ENCODE results near the gene CAPN7.

Gene CAPN7

GRCh38 chr3:15228147-15228546 lies 22.1 kb downstream of the CAPN7 start:
- Histone ChIP-seq H3K27me3 (ENCODE audit: insufficient read depth, poor library complexity, severe bottlenecking) (no peaks in the 10 kb centered on the region), H3K27ac (replicated peaks) (no peak overlapping the region), H3K4me3 (replicated peaks; ENCODE audit: insufficient read depth, low read length) (no peak overlapping the region)
- no peak for DNase-seq (ENCODE audit: low read depth in 1 of 2, low spot score in 1 of 2)
- TF ChIP-seq POLR2AphosphoS5 (IDR thresholded peaks at IDR 0.05; ENCODE audit: low read depth) (no peak), CTCF (IDR thresholded peaks at IDR 0.05; ENCODE audit: insufficient read depth, low read length) (no peak), GABPA (IDR thresholded peaks at IDR 0.05; ENCODE audit: low read depth) (no peak), REST (IDR thresholded peaks at IDR 0.05; ENCODE audit: insufficient replicate concordance, low read depth) (no peak), SPI1 (IDR thresholded peaks at IDR 0.05; ENCODE audit: borderline replicate concordance, low read depth) (no peak)

GRCh38 chr3:15229262-15229661 lies 23.2 kb downstream of the CAPN7 start:
- TF ChIP-seq GABPA (IDR thresholded peaks at IDR 0.05; ENCODE audit: low read depth), result no peak
- no peak overlapping the region for H3K27ac ChIP-seq (replicated peaks)
- no peaks in the 10 kb centered on the region for H3K27me3 ChIP-seq (ENCODE audit: insufficient read depth, poor library complexity, severe bottlenecking)
- DNase-seq (ENCODE audit: low read depth in 1 of 2, low spot score in 1 of 2), result no peak
- H3K4me3 ChIP-seq (replicated peaks; ENCODE audit: insufficient read depth, low read length), result no peak overlapping the region

DNA sequence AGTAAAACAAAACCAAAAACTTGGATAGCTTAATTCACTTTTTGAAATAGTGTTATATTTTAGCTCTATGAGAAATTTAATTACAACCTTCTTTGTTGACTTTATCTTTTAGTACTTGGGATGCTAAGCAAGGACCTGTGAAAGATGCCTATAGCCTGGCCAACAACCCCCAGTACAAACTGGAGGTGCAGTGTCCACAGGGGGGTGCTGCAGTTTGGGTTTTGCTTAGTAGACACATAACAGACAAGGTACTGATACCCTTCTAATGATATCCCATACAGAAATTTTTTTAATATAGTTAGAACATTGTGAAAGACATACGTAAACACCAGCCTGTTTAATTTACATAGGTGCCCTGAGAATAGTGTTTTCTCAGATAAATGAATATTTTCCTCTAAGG lies 35.3 kb downstream of the CAPN7 start:
- peak in 1 of 2 experiments; percentile 31 for DNase-seq (ENCODE audit: low read depth in 1 of 2, low spot score in 1 of 2)
- Histone ChIP-seq H3K4me3 (replicated peaks; ENCODE audit: insufficient read depth, low read length) (no peak overlapping the region), H3K27ac (replicated peaks) (no peak overlapping the region), H3K27me3 (ENCODE audit: insufficient read depth, poor library complexity, severe bottlenecking) (no peaks in the 10 kb centered on the region)
- TF ChIP-seq GABPA (IDR thresholded peaks at IDR 0.05; ENCODE audit: low read depth) (no peak), CTCF (IDR thresholded peaks at IDR 0.05; ENCODE audit: insufficient read depth, low read length) (no peak), REST (IDR thresholded peaks at IDR 0.05; ENCODE audit: insufficient replicate concordance, low read depth) (no peak), POLR2AphosphoS5 (IDR thresholded peaks at IDR 0.05; ENCODE audit: low read depth) (no peak)

DNA sequence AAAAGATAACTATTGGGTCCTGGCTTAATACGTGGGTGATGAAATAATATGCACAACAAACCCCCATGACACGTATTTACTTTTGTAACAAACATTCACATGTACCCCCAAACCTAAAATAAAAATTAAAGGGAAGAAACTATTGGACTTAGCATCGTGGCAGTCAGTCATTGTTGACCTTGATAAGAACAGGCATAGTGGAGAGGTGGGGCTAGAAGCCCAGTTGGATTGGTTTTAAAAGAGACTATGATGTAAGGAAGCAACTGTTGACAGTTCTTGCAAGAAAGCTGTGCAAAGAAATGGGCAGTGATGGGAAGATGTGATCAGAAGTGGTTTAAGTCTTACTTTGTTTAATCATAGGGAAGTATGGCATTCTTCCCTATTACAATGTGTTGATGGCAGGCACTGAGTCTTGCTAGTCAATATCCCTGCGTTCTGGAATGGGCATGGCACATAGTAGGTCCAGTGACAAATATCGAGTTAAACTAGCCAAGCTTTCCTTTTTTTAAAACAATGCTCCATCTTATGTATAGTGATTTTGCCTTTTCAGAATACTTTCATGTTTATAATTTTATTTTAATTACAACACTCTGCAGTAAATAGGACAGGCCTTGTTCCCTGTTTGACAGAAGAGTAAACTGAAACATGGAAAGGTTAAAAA lies 37.9 kb downstream of the CAPN7 start:
- TF ChIP-seq GABPA (IDR thresholded peaks at IDR 0.05; ENCODE audit: low read depth) (no peak), CTCF (IDR thresholded peaks at IDR 0.05; ENCODE audit: insufficient read depth, low read length) (no peak), POLR2AphosphoS5 (IDR thresholded peaks at IDR 0.05; ENCODE audit: low read depth) (no peak), SPI1 (IDR thresholded peaks at IDR 0.05; ENCODE audit: borderline replicate concordance, low read depth) (no peak), REST (IDR thresholded peaks at IDR 0.05; ENCODE audit: insufficient replicate concordance, low read depth) (no peak)
- no peak for DNase-seq (ENCODE audit: low read depth in 1 of 2, low spot score in 1 of 2)
- Histone ChIP-seq H3K4me3 (replicated peaks; ENCODE audit: insufficient read depth, low read length) (no peak overlapping the region), H3K27me3 (ENCODE audit: insufficient read depth, poor library complexity, severe bottlenecking) (no peaks in the 10 kb centered on the region), H3K27ac (replicated peaks) (no peak overlapping the region)
